NK-92 treated with Interleukin-12 subunit alpha and Interleukin-12 subunit beta, amount 100 ng/mL, for 24 hours (cell line): Measurements from ENCODE around the gene C14orf93.

Source experiments
- DNase-seq: peaks from one replicate; lab custom pipeline; 2025; lab: John Stamatoyannopoulos, UW

C14orf93 gene

DNA sequence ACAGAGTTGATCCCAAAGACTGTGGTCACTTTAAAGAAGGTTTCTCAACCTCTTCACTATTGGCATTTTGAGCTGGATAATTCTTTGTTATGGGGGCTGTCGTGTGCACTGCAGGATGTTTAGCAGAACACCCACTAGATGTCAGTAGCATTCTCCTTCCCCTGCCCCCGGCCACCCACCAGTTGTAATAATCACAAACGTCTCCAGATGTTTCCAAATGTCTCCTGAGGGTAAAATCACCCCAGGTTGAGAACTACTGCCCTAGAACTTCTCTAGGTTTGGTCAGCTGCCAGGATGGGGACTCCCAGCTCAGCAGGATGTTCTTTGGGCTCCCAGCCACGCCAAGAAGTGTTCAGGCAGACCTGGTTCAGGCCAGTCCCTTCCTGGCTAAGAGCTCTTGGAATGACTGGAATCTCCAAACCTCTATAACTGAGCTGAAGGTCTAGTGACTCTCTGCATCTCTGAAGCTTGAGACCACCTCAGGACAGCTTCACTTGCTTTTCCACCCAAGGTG is 15.1 kb downstream of the C14orf93 start:
- no peak for DNase-seq

- no peak for DNase-seq
Measured at GRCh38 chr14:22993517-22993916, 16.4 kb downstream of the C14orf93 start.

DNA sequence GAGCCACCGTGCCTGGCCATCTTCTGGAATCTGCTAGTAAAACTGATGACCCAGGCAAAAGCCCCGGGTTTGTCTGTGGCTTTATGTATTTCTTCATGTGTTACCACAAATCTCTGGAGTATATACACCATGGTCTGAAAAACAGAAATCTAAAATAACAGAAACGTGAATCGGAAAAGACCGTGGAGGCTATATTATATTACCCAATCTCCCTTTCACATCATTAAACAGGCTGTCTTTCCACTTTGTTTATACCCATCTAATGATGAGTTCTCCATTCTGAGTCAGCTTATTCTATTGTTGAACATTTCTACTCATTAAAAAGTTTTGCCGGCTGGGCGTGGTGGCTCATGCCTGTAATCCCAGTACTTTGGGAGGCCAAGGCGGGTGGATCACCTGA is 18.1 kb downstream of the C14orf93 start:
- DNase-seq = no peak

GRCh38 chr14:22987291-22987690 is 22.7 kb downstream of the C14orf93 start:
- no peak for DNase-seq

GRCh38 chr14:22986508-22987054 is 23.4 kb downstream of the C14orf93 start:
- DNase-seq = peak; percentile 67

DNA sequence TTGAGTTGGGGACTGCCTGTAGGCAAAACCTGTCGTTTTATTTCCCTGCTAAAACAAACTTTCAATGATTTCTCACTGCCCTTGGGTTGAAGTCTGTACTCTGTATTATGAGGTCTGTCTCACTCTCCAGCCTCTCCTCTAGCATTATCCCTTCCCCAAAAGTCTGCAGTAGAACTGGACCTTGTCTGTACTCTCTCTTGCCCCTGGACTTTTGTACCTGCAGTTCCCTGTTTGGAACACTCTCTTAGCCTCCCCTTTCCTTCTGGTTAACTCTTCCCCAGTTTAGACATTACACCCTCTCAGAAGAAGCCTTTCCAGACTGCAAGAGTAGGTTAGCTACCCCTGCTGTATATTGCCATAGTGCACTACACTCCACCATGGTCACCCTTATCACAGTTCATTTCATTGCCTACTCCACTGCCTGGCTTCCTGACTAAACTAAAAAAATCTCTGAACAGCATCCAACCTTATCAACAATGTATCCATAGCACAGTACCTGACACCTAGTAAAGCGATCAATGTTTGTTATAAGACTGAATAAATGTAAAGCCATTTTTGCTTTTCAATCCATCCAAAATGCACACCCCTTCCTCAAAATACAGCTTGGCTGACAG is 23.9 kb downstream of the C14orf93 start:
- DNase-seq = no peak

GRCh38 chr14:22984959-22985658 is 24.8 kb downstream of the C14orf93 start:
- no peak for DNase-seq

GRCh38 chr14:22982477-22983245 is 27.3 kb downstream of the C14orf93 start, which contains the start of gene AJUBA:
Gene AJUBA (minus strand): TSS chr14:22982551. CDS start chr14:22982266, 285 bp downstream.
- DNase-seq = peak; percentile 55

- DNase-seq = no peak
Measured at GRCh38 chr14:22981876-22982476, 28.0 kb downstream of the C14orf93 start.

DNA sequence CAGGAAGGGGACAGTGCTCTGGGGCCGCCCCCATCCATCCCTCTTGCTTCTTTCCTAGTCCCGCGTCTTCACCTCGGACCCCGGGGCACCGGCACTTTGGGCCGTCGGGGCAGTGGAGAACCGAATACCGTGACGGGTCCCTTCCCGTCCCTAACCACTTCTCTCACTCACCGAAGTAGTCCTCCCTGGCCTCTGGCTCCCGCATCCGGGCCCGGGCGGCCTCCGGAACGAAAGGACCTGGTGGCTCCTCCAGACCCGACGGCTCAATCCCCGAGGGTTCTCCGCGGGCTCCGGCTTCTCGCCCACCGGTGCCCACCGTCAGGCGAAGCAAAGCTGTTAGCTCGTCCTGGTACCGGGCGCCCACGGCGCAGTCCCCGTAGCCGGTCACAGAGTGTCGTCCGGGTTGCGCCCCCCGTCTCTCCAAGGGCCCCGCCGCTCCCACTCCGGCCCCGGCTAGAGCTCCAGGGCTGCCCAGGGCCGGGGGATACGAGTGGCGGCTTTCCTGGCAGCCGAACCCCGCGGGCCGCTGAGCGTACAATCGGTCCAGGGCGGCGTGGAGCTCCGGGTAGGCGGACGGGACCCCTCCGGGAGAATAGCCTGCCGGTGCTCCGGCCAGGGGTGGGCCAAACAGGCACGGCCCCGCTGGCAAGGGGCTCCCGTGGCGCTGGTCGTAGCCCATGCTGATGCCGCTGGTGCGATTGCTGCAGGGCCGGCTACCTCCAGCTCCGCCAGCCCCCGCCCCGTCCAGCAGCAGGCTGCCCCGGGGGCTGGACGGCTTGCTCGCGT is 28.7 kb downstream of the C14orf93 start:
- no peak for DNase-seq

GRCh38 chr14:22980672-22981089 is 29.3 kb downstream of the C14orf93 start:
- DNase-seq = no peak

GRCh38 chr14:22979748-22980392 is 30.1 kb downstream of the C14orf93 start:
- DNase-seq = no peak

DNA sequence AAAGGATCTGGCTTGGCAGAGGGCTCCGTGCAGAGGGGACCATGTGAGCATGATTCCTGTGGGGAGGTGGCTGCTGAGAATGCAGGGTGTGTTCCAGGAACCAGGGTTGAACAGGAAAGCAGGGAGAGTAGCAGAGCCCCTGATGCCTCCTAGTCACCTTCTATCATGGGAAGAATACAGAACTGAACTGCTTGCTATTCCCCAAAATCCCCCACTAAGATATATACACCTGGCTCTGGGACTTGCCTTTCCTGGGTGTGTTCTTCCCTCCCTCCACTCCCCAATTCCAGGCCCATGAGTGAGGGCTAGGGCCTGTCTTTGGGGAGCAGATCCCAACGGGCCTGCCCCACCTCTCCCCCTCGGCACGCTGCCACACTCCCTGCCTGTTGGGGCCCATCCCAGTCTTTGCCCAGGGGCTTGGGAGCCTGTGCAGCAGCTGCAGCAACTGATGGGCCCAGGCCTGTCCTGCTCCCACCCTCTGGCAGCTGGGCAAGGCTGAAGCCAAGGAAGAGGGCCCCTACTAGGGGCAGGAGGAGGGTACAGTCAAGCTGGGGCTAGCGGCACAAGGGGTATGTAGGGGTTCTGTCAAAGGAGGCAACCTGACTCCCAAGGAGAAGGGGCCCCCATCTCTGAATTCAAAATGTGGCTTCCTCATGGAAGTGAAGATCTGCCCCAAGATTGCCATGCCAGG is 30.8 kb downstream of the C14orf93 start:
- DNase-seq = no peak

DNA sequence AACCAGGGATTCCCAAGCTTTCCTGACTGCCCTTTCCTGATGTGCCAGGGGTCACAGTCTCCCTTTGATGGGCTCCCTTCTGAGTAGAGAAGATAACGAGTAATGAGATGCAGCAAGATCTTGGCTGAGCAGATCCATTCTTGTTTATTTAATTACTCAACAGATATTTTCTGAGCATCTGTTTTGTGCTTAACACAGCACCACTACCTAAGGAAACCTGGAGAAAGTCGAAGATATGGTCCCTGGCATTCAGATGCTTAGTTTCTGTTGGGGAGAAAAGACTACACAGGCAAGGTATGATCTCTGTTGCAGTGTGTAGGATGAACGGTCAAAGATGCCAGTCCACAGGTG is 31.5 kb downstream of the C14orf93 start:
- DNase-seq = no peak

DNA sequence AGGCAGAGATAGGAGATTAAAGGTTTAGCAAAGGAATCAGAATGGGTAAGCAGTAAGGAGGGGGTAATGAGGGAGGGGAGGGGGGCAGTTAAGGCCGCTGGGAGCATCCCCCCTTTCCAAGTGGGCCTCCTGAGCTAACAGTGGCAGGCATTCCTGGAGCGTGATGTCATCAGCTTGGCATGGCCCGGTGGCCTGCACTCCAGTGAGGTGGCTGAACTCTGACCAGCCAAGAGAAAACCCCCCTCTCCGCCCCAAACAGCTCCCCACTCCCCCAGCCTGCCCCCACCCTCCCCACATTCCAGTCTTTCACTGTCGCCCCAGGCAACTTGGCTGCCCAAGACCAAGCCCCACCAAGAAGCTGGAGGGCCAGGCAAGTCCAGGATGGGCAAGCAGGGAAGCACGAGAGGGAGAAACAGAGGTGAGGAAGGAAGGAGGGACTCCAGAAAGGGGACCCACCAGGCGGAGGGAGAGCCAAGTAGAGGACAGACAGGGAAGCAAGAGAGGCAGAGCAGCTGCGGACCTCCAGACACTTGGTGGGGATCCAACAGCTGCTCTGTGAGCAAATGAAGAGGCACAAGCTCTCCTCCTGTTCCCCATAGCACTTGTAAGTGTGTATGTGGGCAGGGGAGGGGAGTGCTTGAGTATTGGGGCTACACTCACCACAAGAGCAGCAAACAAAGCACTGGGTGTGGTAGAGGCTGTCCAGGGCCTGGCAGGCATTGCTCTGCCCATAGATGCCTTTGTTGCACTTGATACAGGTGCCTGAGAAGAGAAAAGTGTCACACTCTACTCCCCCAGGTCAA is 32.1 kb downstream of the C14orf93 start:
- no peak for DNase-seq

- no peak for DNase-seq
Measured at GRCh38 chr14:22977434-22977683, 32.6 kb downstream of the C14orf93 start.

DNA sequence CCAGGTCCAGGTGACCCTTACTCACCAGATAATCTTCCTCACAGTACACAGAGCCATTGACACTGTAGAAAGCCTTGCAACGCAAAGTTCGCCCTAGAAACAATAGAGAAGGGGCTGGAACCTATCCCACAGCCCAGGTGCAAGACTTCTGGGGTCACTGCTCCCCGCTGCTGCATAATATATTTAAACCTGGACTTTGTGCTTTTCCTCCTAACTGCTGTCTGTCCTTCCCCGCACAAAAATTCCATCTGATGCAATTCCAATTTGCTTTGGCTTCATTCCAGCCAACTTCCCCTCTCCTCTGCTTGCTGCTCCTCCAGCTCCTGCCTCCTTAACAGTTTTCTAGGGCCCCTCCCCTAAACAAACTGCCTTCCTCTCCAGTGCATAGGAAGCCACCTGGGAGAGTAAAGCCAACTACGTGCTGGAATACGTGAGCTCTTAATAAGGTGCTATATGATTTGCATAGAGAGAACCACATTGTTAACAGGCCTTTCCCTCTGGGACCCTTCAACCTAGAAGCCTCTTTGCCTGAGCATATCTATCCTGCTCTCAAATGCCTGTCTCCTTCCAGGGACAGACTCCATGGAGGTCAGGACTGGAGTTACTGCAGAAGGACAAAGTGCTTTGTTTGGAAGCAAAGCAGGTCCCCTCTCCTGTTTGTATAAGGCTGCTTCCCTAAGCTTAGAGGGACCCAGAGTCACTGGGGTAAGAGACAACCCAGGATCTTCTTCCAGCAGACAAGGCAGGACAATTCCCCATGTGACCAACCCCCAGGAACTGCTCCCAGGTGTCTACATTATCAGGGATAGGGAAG is 33.1 kb downstream of the C14orf93 start:
- DNase-seq = no peak

DNA sequence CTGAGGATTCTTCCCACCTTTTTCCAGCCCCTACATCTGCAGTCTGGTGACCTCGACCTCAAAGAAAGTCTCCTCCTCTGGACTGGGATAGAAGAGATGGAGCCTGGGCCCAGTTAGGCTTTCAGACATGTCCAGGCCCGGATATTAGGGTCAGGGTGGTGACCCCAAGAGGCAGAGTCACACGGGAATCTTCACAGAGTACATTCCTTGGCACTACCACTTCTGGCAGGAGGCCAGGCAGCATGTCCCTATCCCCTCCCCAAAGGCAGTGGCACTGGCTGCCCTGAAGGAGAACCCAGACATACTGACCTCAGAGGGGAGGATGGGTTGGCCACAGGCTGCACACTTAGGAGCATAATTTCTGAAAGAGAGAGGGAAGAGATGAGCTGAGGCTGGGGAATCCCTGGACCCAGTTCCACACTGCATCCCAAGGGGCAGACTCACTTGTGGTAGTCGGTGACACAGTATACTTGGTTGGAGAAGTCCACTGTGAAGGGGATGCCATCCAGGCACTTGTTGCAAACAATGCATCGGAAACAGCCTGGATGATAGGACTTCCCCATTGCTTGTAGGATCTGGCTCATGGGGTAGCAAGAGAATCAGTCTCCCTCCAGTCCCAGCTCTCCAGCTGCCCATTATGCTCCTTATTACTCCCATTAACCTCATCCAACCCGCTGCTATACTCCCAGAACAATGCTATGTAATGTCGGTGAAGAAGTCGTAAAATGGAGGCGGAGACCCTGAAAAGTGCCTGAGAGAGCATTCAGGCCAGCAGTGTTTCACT is 35.2 kb downstream of the C14orf93 start:
- DNase-seq = no peak
